ENCODE results near the gene TOM1L2.

The TOM1L2 gene

DNA sequence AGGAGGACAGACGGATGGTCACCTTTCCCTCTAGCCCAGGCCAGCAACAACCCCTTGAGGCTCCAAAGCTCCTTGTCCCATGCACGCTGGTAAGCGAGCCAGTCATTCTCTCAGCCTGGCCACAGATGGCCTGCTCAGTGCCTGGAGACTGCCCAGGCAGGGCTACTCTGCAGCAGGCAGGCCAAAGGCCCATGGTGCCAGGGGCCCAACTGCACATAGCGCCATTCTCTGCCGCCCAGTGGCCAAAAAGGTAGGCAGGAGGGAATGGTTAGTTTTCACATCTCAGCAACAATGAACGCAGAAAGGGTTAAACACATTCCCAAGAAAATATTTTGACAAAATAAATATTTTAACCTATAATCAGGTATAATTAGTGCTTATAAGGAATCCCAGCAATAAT lies 127.7 kb downstream of the TOM1L2 start:
- no peak for DNase-seq

GRCh38 chr17:17844079-17844478 lies 128.1 kb downstream of the TOM1L2 start:
- no peak for DNase-seq

DNA sequence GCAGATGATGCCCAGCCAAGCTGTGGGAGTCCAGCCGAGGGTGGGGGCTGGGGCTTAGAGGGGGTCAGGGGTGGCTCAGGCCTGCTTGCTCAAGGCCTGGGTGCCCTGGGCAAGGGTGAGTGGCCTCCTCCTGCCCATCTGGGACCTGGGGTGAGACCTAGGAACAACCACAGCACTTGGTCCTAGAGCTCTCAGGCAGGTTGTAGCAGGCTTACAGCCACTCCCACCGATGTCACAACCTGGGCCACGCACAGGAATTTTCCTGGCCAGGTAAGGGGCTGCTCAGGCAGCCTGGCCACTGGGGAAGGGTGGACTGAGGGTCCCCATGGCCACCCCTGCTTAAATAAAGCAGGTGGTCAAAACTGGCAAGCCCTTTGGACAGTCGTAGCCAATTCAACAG lies 129.1 kb downstream of the TOM1L2 start:
- DNase-seq, result no peak

DNA sequence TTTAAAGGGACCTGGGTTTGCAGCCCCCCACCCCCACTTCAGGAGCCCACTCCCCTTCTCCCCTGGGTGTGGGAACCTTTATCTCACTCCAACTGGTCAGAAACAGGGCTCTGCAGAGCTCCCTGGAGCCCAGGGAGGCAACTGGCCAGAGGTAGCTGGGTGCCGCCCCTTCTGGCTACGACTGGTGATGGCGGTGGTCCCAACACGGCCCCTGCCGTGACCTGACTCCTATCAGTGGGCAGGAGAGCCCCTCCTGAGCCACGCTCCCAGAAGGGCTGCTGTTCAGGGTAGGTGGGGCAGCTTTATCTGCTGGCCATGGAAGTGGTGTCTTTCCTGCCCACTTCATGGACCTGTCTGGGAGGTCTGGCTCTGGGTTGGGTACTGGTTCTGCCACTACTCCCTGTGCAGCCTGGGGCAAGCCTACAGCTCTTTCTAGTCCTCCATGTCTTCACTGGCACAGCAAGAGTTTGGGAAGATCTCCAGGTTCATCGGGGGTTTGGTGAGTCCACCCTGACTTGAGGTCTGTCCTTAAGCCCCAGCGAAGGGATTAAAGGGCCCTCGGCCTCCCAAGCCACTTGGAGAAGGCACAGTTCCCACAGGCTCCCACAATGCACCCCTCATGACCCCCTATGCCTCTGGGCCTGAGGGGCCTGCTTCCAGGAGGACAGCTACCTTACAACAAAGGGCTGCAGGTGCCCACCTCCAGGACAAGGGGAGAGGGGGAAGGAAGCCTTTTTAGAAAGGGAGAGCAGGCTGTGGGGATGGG lies 129.9 kb downstream of the TOM1L2 start:
- no peak for DNase-seq

DNA sequence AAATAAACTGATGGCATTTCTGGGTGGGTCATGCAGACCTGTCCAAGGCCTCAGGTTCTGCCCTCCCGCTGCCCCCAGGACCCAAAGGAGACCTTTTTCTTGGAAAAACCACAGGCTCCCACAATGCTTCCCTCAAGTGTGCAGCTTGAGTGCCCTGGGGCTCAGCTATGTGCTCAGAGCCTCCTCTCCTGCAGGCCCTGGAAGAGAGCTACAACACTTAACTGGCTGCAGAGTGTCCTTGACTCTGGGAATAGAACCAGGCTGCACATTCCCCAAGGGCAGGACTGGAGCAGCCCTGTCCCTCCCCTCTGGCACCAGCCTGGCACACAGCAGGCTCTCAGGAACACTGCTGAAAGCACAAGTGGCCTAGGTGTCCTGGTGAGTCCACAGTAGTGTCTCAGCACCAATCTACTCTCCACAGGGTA lies 130.6 kb downstream of the TOM1L2 start:
- no peak for DNase-seq

DNA sequence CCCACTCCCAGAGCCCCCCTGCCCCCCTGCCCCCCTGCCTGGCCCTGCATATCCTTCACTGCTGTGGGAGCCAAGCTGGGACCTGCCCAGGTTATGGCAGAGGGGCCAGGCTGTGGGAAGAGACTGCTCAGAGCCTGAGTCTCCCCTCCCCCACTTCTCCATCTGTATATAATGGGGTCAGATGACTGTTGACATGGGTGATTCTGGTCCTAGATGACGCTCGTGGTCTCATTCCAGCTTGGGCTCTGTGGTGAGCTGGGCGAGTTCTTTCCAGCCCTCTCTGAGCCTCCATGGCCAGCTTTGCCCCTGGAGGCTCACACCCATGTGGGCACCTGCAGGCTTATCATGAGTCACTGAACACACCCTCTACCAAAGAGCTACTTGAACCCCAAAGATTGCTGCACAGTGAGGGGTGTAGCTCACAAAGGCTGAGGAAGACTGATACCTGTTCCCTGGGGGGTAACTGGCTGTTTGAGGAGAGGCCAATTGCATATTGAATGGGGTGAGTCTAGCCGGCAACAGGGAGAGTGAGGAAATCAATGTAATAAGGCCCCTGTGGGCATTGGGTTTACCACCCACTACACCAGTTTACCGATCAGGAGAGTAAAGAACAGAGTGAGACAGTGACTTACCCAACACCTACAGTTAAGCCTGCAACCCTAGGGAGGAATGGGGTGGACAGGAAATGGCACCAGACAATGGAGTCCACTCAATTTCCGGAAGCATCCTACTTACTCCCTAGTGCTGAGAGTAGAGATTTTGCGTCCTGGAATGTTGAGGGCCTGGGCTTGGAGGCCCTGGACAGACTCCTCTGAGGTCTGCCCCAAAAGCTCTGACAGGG lies 131.2 kb downstream of the TOM1L2 start:
- no peak for DNase-seq

DNA sequence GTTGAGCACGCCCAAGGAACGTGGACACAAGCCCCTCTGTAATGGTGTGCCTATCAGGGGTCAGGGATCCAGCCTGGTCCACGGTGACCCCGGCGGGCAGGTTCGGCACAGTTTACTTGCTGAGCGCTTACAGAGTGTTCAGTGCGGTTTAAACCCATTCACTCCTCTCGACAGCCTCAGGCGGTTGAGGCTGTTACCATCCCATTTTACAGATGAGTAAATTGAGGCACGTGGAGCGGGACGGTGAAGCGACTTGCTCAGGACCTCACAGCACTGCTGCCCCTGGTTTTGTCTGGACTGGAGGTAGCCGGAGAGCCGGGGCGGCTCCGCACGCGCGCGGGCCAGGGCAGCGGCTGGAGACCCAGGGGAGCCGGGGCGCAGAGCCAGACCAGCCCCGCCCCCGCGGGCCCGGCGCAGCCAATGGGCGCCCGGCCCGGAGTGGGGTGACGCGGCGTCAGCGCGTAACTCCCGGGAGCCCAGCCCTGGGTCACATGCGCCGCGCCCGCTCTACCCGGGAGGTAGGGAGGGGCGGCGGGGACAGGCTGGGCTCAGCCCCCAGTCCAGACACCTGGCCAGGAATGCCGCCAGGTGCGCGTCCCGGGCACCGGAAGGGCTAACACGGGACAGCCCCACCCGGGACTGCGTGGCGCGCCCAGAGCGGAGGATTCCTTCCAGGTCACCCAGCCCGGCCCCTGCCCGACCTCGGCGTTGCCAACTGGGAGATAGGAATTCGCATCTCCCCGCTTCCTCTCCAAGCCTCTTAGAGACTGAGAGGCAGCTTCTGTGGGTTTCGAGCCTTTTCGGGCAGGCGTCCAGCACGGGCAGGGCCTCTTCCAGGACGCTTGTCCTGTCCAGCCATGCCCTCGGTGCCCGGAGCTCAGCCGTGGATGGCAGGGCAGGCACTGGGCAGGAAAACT lies 132.2 kb downstream of the TOM1L2 start:
- DNase-seq, result peak; percentile 77

GRCh38 chr17:17837966-17838962 lies 133.9 kb downstream of the TOM1L2 start:
- DNase-seq, result no peak

GRCh38 chr17:17837380-17837821 lies 134.8 kb downstream of the TOM1L2 start:
- DNase-seq, result no peak

DNA sequence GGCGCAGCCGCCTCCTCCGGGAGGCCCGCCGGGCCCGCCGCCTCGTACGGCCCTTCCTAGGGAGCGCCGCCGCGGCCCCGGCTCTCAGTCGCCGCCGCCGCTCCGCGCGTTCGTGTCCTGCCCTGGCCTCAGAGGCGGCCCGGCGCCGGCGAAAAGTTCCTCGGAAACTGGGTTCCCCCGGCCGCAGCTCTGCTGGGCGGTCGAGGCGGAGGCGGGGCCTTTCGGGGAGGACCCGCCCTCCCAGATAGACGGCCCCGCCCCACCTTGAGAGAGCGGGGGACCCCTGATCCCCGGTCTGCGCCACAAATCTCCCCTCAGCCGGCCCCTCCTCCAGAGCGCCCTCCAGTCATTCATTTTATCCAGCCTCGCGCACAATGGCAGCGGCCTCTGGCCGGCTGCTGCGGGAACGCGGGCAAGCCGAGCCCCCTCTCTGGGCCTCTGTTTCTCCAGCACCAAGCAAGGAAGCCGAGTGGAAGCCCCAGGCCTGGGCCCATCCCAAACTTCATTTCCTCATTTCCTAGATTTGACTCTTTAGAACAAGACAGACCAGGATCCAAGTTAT lies 135.3 kb downstream of the TOM1L2 start, which contains the start of gene SREBF1:
TSS of gene SREBF1 (minus strand) at position 169 of the 562 bp plus-strand sequence. CDS start 169 bp downstream, outside the sequence.
- DNase-seq, result peak; percentile 71

DNA sequence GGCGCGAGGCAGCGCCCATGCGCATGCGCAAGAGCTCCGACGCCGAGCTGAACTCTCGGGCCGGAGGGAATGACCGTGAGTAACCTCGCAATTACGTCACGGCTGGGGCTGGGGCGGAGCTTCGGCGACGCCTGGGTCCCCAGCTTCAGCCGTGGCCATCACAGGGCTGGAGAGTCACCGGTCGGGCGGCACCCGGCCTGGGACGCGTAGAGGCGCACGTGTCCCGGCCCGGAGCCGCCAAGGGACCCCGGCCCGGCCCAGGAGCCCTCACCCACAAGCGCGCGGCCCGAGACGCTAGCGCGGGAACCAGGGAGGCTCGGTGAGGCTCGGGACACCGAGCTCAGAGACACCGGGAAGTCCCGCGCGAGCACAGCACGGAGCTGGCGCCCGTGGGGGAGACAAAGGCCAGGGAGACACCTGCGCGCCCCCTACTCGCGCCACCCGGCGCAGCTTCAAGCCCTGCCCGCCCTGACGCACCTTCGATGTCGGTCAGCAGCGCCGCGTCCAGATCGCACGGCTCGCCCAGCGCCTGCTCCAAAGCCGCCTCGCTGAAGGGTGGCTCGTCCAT lies 135.9 kb downstream of the TOM1L2 start:
- DNase-seq, result peak; percentile 97

- no peak for DNase-seq
These were observed 136.6 kb downstream of the TOM1L2 start for GRCh38 chr17:17835415-17836249.

DNA sequence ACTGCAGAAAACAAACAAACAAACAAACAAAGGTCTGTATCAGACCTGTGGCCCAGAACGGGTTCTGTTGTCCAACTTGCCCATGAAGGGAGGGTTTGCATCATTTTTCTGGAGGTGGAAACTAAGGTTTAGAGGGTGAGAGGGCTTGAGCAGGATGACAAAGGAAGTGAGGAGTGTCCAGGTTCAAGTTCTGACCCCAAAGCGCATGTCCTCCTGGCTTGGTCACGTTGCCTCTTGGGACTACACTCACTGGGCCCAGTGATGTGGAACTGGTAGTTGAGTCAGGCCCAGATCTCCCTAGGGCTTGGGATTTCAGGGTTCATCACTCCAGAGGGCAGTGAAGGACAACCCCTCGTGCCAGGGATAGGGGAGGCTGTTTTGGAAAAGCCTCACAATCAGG lies 137.2 kb downstream of the TOM1L2 start:
- no peak for DNase-seq

DNA sequence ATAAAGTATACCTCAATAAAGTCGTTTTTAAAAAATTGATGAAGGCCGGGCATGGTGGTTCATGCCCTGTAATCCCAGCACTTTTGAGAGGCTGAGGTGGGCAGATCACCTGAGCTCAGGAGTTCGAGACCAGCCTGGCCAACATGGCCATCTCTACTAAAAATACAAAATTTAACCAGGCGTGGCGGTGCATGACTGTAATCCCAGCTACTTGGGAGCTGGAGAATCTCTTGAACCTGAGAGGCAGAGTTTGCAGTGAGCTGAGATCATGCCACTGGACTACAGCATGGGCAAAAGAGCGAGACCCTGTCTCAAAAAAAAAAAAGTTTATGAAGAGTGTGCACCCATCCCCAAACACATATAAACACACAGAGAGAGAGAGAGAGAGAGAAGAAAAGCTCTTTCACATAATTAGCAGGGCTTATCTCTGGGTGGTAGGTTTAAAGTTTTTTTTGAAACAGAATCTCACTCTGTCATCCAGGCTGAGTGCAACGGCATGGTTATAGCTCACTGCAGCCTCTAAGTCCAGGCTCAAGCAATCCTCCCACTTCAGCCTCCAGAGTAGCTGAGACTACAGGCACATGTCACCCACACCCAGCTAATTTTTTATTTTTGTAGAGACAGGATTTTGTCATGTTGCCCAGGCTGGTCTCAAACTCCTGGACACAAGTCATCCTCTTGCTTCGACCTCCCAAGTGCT lies 138.4 kb downstream of the TOM1L2 start:
- DNase-seq, result no peak

GRCh38 chr17:17832032-17832363 lies 140.2 kb downstream of the TOM1L2 start:
- no peak for DNase-seq

- no peak for DNase-seq
These were observed 140.8 kb downstream of the TOM1L2 start for GRCh38 chr17:17831208-17832031.

DNA sequence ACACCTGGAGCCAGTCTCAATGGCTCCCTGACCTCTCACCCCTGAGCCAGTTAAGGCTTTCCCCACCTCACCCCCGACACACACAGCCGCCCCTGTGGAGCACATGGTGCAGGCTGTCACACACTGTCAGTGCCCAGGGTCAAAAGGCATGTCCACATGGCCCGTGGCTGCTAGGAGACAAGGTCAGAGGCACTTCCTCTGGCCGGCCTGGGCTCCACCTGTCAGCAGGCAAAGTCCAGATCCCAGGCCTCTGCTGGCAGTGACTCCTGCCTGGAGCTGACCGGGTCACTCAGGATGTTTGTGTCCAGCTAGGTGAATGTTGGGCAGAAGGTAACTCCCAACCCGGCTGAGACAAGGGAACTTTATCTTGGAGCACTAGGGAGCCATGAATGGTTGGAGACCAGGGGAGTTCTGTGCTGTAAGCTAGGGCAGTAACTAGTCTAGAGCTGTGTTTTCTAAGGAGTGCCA lies 141.4 kb downstream of the TOM1L2 start:
- DNase-seq, result no peak

DNA sequence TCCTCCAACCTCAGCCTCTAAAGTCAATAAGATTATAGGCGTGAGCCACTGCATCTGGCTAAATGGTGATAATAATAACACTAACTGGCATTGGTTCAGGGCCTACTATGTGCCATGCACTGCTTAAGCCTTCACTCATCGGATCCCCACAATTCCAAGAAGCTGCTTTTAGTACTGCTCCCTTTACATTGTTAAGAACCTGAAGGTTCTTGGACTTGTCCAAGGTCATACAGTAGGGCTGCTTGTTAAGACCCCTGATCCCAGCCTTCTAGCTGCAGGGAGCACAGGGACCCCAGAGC lies 142.0 kb downstream of the TOM1L2 start:
- no peak for DNase-seq
